Measurements from ENCODE around the gene IFT81.

Gene IFT81

DNA sequence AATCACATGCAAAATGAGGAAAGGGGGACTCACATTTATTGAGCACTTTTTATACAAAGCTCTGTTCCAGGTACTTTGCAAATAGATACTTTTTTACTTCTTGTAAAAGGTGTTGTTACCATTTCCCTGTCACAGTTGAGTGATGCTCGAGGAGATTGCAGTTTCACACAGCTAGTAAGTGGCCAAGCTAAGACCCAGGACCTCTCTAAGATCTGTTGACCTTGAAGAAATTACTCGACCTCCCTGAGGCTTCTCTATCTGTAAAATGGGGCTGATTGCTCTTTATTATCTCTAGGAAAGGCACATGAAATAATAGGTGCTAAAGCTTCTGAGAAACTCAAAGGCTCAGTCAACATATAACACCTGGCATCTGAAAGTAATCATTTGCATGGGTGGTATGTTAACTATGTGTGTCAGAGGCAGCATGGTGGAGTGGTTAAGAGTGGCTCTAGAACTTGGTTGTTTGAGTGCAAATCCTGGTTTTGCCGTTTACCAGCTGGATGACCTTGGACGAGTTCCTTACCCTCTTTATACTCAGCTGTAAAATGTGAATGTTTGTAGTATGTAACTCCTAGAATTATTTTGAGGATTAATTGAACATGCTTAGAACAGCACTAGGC, 41.5 kb downstream of the IFT81 start:
- DNase-seq = no peak

DNA sequence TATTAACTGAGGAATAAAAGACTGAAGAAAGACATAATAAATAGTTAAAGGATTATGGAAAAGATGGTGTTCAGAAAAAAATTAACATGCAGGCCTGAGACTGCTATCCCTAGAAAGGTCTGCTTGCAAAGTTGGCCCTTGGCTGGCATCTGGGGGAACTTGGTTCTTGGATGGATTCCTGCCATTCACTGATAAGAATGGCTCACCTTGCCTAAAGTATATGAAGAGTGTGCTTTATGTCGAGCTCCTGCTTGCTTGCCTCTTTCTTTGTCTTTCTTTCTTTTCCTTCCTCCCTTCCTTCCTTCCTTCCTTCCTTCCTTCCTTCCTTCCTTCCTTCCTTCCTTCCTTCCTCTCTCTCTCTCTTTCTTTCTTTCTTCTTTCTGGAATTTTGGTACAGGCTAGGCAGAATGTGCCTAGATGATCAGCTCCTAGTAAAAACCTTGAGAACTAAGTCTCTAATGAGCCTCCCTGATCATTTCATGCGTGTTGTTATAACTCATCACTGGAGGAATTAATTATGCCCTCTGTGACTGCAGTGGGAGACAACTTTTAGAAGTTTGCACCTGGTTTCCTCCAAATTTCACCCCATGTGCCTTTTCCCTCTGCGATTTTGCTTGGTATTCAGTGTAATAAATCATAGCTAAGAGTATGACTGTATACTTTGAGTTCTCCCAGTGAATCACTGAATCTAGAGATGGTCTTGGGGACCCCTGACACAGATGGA, 44.7 kb downstream of the IFT81 start:
- no peak for DNase-seq

DNA sequence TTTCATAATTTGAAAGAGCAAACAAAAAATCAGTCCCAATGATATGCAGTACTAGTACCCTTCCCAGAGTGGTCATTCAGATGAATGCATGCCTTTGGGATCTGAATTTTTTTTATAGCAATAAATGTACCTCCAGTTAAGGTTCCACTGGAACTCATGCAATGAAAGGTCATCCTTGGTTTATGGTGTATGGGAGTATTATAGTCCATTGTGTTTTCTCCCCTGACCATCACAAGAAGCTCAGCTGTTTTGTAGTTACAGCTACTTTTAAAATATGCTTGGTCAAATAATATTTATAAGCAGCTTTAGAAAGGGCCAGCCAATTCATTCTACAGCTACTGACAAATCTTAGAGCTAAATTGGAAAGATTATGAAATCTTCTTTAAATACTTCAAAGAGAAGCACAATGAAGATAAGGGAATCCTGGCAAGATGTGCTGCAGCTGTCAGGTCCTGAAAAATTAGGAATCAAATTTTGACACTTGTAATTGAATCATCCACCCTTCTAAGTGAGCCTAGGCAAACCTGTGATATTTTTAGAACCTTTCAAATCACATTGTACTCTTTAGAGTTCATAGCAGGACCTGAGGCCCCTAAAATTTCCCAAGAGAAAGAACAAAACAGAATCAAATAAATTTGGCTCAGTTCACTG, 46.5 kb downstream of the IFT81 start:
- no peak for DNase-seq

DNA sequence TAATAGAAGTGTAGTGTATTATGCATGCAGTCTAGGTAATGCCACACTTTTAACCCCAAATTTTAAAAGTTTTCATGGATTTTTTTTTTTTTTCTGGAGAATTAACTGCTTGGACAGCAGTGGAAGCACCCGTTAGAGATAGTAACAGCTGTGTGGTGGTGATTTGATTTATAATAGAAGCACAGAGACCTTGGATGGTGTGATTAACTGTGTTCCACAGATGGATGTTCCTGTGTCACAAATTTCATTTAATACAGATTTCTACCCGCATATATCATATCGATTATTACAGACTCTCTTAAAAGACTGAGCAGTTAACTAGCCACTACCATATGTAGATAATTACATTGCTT, 47.0 kb downstream of the IFT81 start:
- no peak for DNase-seq

DNA sequence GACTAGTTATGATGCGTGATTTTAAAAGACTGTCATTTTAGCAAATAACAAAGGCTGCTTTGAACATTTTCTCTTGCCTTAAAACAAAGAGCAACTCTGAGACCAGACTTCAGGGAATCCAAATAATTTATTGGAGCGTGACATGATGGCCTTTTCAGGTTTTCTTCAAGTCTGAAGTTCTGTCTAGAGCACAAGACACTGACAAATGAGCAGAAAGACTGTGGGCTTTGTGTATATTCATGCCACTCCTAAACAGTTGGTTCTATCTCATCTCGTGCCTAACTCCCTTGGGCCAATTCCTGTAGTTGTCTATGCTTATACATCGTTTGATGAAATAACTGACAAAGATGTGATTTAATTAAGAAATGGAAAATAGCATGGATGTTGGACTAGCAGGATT, 47.5 kb downstream of the IFT81 start:
- DNase-seq = no peak

DNA sequence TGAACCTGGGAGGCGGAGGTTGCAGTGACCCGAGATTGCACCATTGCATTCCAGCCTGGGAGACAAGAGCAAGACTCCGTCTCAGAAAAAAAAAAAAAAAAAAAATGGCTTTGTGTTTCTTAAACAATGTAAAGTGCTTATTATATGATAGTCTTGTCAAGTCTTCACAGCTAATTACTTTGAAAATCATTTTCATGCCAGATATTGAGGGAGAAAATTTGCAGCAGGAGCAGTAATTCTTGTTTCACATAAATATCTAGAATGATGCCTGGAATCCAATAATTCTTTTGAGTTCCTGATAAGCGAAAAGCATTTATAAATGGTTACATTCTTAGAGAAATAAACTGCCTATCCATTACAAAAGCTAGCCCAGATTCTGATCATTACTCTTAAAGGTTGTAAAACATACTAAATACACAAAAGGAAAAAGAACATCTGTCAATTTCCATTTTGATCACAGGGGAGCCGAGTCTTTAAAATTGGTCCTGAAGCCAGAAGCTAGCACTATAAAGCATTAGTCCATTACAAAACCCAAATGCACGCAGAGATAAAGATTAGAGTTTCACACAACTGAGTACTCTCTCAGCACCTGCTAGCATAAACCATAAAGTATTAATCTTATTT, 50.3 kb downstream of the IFT81 start:
- DNase-seq = no peak

DNA sequence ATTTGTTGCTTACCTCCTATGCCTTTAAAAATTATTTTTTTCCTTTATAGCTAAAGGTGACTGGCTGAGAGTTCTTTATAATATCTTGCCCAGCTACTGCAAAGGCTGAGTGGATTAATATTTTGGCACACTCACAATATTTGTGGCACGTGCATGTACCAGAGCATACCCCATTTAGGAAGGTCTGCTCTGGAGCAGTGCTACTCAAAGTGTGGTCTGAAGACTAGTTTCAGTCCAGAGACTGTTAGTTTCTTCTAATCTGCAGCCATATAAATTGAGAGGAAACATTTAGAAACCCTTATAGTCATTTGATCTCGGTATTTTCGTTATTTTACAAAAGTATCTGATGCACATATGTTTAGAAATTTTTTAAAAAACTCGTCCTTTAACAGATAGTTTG, 51.0 kb downstream of the IFT81 start:
- no peak for DNase-seq

DNA sequence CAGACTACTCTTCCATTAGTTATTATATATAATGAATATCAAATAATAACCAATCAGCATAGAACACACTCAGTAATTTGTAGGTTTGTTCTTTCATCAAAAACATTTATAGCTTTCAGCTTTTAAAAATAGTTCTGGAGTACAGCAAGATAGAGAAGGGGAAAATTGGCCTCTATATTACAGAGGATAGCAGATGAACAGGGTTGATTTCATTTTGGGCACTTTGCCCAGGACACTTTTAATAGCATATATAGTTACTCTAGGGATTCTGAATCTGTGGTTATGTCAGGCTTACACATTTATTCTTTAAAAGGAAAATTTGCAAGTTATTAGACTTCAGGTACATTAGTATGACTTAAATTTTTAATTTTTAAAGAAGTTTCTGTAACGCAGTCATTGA, 52.6 kb downstream of the IFT81 start:
- peak; percentile 17 for DNase-seq

DNA sequence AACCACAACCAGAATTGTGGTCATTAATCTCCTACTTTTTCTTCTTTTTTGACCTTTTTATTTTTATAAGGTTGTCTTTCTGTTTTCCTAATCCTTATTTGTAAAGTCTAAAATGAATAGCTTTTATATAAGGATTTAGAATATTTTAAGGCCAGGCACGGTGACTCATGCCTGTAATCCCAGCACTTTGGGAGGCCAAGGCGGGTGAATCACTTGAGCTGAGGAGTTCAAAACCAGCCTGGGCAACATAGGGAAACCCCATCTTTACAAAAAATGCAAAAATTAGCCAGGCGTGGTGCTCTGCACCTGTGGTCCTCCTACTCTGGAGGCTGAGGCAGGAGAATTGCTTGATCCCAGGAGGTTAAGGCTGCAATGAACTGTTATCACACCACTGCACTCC, 55.1 kb downstream of the IFT81 start:
- DNase-seq = peak; percentile 82

DNA sequence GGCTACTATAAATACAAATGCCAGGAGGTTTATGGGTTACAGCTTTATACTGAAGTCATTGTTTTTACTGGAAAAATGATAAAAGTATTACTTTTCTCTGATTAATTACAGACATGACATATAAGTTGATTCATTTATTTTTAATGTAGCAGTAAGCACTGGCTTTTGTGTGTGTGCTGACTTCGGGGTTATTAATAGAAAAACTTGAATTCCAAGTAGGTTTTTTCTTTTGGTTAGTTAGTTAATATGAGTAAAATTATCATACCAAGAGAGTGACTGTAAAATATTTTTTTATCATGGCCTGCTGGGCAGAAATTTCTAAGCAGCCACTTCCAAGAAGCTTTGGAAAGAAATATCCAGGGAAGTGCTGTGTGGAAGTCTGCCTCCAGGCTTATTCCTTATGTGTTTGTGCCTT, 56.4 kb downstream of the IFT81 start:
- DNase-seq = peak; percentile 41

DNA sequence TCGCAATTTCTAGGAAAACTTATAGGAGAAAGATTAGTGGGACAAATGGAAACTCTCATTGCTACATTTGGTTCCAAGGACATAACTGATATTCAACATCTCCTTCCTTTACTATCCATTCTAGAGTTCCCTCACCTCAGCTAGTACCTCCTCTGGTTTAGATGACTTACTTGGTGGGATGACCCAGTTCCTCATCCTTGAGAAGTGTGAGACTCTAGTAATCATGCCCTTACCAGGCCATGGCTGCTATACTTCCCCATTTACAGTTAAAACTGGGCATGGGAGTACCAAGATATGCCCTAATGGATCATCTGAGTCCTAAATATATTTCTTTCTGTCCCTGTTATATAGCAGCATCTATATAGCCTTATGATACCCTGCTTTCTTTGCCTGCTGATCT, 58.1 kb downstream of the IFT81 start:
- no peak for DNase-seq

DNA sequence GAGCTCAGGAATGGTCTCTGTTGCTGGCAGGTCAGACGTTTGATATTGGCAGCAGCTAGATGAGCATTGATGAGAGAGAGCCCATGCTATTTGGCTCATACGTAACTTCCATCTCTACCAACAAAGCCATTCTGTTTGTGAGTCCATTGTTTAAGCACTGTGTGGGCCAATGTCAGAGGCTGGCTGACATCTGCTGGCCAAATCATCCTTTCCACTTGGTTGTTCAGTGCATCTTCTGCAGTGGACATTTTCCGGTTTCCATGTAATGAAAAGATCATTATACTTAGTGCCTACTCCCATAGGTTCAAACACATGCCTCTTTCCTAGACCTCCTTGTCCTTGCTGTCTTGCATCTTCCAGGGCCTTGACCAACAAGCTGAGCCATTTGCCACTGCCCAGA, 59.2 kb downstream of the IFT81 start:
- no peak for DNase-seq

DNA sequence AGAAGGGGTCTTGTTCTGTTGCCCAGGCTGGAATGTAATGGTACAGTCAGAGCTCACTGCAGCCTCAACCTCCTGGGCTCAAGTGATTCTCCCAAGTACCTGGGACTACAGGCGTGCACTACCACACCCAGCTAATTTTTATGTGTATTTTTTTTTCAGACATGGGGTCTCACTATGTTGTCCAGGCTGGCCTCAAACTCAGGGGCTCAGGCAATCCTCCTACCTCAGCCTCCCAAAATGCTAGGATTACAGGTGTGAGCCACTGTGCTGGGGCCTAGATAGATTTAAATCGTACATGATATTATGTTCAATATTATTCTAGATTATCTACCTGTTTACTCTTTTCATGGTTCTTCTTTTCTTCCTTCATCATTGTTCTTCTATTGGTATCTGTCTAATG, 61.5 kb downstream of the IFT81 start:
- DNase-seq = no peak

DNA sequence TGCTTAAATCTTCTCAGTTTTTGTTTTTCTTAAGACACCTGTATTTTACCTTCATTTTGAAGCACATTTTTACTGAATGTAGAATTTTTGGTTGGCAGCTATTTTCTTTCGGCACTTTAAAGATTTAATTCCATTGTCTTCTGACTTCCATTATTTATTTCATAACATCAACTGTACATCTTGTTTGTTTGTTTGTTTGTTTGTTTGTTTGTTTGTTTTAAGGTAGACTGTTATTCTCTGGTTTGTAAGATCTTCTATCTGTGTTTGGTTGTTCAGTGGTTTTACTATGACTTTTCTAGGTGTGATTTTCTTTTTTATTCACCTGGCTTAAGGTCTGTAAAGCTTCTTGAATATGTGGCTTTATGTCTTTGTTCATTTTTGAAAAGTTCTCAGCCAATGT, 61.9 kb downstream of the IFT81 start:
- no peak for DNase-seq

DNA sequence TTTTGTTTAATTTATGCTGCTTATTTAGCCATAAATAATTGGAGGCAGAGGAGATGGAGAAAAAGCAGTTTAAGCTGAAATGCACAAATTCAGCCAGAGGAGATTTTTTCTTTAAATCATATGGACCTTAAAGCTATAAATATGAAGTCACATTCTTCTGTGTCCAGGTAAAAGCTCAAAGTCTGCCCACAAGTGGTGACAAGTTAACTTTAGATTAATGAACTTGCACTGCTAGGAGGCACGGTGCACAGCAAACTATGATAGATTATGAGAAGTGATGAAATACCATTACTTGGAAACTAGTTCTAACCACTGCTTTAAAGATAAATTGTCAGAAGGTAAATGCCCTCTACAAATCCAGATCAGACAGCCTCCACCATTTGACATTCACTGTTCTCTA, 69.0 kb downstream of the IFT81 start:
- DNase-seq = no peak

DNA sequence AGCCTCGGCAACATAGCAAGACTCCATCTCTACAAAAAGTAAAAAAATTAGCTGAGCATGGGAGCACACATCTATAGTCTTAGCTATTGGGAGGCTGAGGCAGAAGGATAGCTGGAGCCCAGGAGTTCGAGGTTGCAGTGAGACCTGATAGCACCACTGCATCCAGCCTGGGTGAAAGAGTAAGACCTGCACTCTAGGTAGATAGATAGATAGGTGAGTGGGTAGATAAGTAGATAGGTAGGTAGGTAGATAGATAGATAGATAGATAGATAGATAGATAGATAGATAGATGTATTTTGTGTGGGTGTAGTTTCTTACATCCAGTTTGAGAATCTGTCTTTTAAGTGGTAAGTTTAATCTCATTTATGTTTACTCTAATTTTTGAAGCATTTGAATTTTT, 72.8 kb downstream of the IFT81 start:
- no peak for DNase-seq

DNA sequence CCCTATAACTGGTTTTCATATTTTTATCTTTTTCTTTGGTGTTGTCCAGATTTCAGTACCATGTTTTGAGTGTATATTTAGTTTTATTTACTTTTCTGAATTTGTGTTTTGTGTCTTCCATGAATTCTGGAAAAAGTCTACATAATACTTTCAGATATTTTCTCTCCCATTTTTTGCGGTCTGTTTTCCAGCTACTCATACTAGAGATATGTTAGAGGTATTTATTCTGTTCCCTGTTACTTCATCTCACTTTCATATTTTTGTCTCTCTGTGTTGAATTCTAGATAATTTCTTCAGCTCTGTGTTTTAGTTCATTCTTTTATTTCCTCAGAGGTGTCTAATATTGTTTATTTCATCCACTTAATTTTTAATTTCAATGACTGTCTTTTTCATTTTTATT, 74.2 kb downstream of the IFT81 start:
- DNase-seq = no peak

DNA sequence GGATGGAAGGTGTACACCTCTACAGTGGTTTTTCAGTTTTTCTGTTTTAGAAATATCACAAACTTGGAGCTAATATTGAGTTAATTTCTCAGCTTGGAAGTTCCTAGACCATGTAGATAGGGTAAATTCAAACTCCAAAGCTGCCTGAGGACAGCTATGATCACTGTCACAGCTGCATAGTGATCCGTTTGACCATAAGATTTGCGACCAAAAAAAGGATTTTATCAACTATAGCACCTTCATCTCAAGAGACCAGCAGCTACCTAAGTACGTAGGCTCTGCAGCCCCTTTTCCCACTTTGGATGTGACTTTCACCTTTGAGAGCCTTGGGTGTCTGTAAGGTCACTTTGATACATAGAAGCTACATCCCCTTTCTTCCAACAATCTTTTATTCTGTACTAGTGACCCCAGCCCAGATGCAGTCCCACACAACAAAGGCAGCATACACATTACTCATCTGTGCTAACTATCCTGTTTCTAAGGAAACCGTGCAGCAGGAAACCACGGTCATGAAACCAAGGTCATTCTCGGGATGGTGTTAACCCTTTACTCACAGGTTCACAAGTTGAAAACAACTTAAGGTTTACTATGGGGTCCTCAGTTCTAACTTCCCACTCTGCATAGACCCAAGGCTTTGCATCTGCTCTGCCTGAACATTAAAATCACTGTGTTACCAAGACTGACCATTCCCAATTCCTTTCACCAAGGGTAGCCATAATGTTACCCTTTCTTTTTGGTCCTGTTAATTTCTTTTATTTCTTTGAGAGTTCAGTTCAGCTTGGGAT, 75.4 kb downstream of the IFT81 start:
- DNase-seq = peak; percentile 60

DNA sequence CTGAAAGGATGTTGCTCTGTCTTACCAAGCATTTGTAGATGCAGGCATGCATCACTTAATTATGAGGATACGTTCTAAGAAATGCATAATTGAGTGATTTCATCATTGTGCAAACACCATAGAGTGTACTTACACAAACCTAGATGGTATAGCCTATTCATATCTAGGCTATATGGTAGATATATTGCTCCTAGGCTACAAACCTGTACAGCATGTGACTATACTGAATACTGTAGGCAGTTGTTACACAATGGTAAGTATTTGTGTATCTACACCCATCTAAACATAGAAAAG, 75.9 kb downstream of the IFT81 start:
- DNase-seq = peak; percentile 29

DNA sequence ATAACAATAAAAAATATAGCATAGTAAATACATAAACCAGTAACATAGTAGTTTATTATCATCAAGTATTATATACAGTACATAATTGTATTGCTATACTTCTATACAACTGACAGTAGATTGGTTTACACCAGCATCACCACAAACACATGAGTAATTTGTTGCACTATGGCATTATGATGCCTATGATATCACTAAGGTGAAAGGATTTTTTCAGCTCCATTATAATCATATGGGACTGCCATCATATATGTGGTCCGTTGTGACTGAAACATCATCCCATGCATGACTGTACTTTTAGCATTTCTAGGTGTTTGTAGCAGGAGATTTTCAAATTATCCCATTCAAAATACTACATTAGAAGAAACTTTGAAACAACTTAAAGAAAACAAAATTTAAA, 77.8 kb downstream of the IFT81 start:
- DNase-seq = no peak

DNA sequence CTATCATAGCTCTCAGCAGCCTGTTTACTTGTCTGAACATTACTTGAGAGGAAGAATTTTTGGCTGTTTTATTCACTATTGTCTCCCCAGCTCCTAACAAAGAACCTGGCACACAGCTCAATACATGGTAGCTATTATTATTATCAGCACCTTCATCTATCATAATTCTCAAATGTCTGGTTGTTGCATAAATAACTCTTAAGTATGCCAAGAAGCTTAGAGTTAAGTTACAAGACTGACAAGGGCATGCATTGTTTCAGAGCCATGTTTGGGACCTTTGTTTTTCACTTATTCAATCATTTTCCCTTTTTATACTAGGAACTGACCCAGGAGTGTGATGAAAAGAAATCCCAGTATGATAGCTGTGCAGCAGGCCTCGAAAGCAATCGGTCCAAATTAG, 79.4 kb downstream of the IFT81 start:
- no peak for DNase-seq

DNA sequence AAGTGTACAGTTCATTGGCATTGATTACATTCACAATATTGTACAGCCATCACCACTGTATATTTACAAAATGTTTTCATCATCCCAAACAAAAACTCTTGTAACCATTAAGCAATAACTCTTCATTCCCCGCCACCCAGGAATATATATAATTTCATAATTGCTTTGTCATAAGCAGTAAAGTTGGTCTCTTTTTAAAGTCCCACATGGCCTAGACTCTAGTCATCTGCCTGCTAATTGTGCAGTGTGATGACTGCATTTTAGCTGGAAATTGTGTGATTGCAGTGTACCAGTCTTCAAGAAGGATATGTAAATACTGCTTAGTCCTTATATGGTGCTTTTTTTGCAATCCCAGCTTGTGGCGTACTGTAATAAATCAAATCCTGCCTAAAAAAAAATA, 81.8 kb downstream of the IFT81 start:
- no peak for DNase-seq

Data from EL (cell line).